ENCODE data around the gene OR2V1. TPM values are rescaled to one million over a fixed set of nuclear protein-coding genes. Genes with fewer than 3 reads are reported as not detected.
A peak's percentile ranks its signal among the peaks of the same experiment; 100 is the strongest.
"Not testable (repeated sequence)": the region's sequence is repeated elsewhere in the genome, so short reads cannot be mapped to it uniquely, and the experiment has no call there.

Gene OR2V1
- total RNA-seq, 1 experiment from 2014 or later = not detected

GRCh38 chr5:181105391-181106025 lies 25.5 kb downstream of the OR2V1 start:
- CTCF ChIA-PET = no interaction called here
- no TSS peak for BruUV-seq (replicated peaks)
- no peak overlapping the region for H3K27ac Mint-ChIP-seq (ENCODE audit: low read depth, unreplicated experiment)

GRCh38 chr5:181104606-181105390 lies 26.2 kb downstream of the OR2V1 start:
- CTCF ChIA-PET; H3K9me3 Mint-ChIP-seq (ENCODE audit: unreplicated experiment); intact Hi-C loops (cut with micrococcal nuclease); H3K27ac Mint-ChIP-seq (ENCODE audit: low read depth, unreplicated experiment); POLR2A ChIA-PET; H3K36me3 Mint-ChIP-seq (ENCODE audit: insufficient read depth, unreplicated experiment); H3K4me3 Mint-ChIP-seq (ENCODE audit: unreplicated experiment); BruUV-seq (replicated peaks); H3K4me1 Mint-ChIP-seq (ENCODE audit: insufficient read depth, unreplicated experiment): not testable (repeated sequence)
- peaks cover 37% of the 10 kb centered on the region for H3K27me3 Mint-ChIP-seq (ENCODE audit: insufficient read depth, unreplicated experiment)
- peak; percentile 22 for DNase-seq (ENCODE audit: unreplicated experiment)

More at GRCh38 chr5:181105391-181106025, 25.5 kb downstream of the OR2V1 start:
- no peak for TF ChIP-seq CTCF (IDR thresholded peaks at IDR 0.05; ENCODE audit: unreplicated experiment)
- peaks cover 37% of the 10 kb centered on the region for H3K27me3 Mint-ChIP-seq (ENCODE audit: insufficient read depth, unreplicated experiment)
- DNase-seq (ENCODE audit: unreplicated experiment) = peak; percentile 14
- no peak overlapping the region for H3K4me3 Mint-ChIP-seq (ENCODE audit: unreplicated experiment)
- intact Hi-C loops (cut with micrococcal nuclease) = no loop called here
- no peaks in the 10 kb centered on the region for H3K36me3 Mint-ChIP-seq (ENCODE audit: insufficient read depth, unreplicated experiment)
- no peaks in the 10 kb centered on the region for H3K9me3 Mint-ChIP-seq (ENCODE audit: unreplicated experiment)
- no peaks in the 10 kb centered on the region for H3K4me1 Mint-ChIP-seq (ENCODE audit: insufficient read depth, unreplicated experiment)
- POLR2A ChIA-PET = no interaction called here

GRCh38 chr5:181104259-181104568 lies 26.8 kb downstream of the OR2V1 start:
- POLR2A ChIA-PET; H3K4me1 Mint-ChIP-seq (ENCODE audit: insufficient read depth, unreplicated experiment): not testable (repeated sequence)

GRCh38 chr5:181101930-181102674 lies 28.9 kb downstream of the OR2V1 start:
- H3K27ac Mint-ChIP-seq (ENCODE audit: low read depth, unreplicated experiment); POLR2A ChIA-PET; H3K4me1 Mint-ChIP-seq (ENCODE audit: insufficient read depth, unreplicated experiment); CTCF ChIA-PET; H3K4me3 Mint-ChIP-seq (ENCODE audit: unreplicated experiment); H3K9me3 Mint-ChIP-seq (ENCODE audit: unreplicated experiment); intact Hi-C loops (cut with micrococcal nuclease); H3K36me3 Mint-ChIP-seq (ENCODE audit: insufficient read depth, unreplicated experiment); DNase-seq (ENCODE audit: unreplicated experiment): not testable (repeated sequence)
- BruUV-seq (replicated peaks) = TSS peak; percentile 100
- peaks cover 31% of the 10 kb centered on the region for H3K27me3 Mint-ChIP-seq (ENCODE audit: insufficient read depth, unreplicated experiment)

More at GRCh38 chr5:181104259-181104568, 26.8 kb downstream of the OR2V1 start:
- H3K9me3 Mint-ChIP-seq (ENCODE audit: unreplicated experiment); DNase-seq (ENCODE audit: unreplicated experiment); H3K4me3 Mint-ChIP-seq (ENCODE audit: unreplicated experiment); CTCF ChIA-PET; intact Hi-C loops (cut with micrococcal nuclease); H3K27ac Mint-ChIP-seq (ENCODE audit: low read depth, unreplicated experiment); BruUV-seq (replicated peaks); H3K36me3 Mint-ChIP-seq (ENCODE audit: insufficient read depth, unreplicated experiment): not testable (repeated sequence)
- H3K27me3 Mint-ChIP-seq (ENCODE audit: insufficient read depth, unreplicated experiment) = peaks cover 37% of the 10 kb centered on the region

GRCh38 chr5:181101030-181101641 lies 29.8 kb downstream of the OR2V1 start:
- BruUV-seq (replicated peaks); H3K4me1 Mint-ChIP-seq (ENCODE audit: insufficient read depth, unreplicated experiment); POLR2A ChIA-PET; intact Hi-C loops (cut with micrococcal nuclease); DNase-seq (ENCODE audit: unreplicated experiment); H3K4me3 Mint-ChIP-seq (ENCODE audit: unreplicated experiment); H3K27ac Mint-ChIP-seq (ENCODE audit: low read depth, unreplicated experiment); H3K36me3 Mint-ChIP-seq (ENCODE audit: insufficient read depth, unreplicated experiment); H3K9me3 Mint-ChIP-seq (ENCODE audit: unreplicated experiment): not testable (repeated sequence)
- CTCF ChIA-PET = interaction anchor here (0.5 to 1.3 kb wide), 2 partner anchors 9 to 20 kb away, joined by 3 to 7 read pairs; no protein-coding TSS in a partner anchor
- H3K27me3 Mint-ChIP-seq (ENCODE audit: insufficient read depth, unreplicated experiment) = peaks cover 26% of the 10 kb centered on the region

Measured in MCF 10A (cell line).